SK-MEL-5 (cell line): ENCODE measurements around the gene SEPTIN6. TPM values are rescaled to one million over a fixed set of nuclear protein-coding genes. Genes with fewer than 3 reads are reported as not detected.
A peak's percentile ranks its signal among the peaks of the same experiment; 100 is the strongest.
"Not testable (repeated sequence)": the region's sequence is repeated elsewhere in the genome, so short reads cannot be mapped to it uniquely, and the experiment has no call there.

ENCODE experiments used
- DNase-seq: peaks from one replicate; pipeline ENCODE4 v3.0.0-alpha.2; 2016; ENCODE audit warnings: low read depth, low spot score
- in situ Hi-C: cut with HindIII; loops from 2 replicates; pipeline ENCODE4 v1.10.0; 2016; ENCODE audit warnings: low sequenced_read_pairs, high pct_unique_total_duplicates, low pct_unique_long_range_greater_than_20kb
- small RNA-seq, 2 experiments: library from RNA; depleted of rRNA; stranded (forward); fragments of <200 nt; gene quantifications; one replicate each; pipeline ENCODE3, GENCODE V24; 2014
- total RNA-seq: library from RNA; depleted of rRNA; stranded (reverse); fragments of >200 nt; shearing (Covaris generic); gene quantifications from 2 replicates; pipeline ENCODE4 v1.2.3, GENCODE V29; 2014; rRNA removed

Gene SEPTIN6
- total RNA-seq, 1 experiment from 2014 or later = 37.9 TPM

GRCh38 chrX:119669424-119670037, 23.4 kb downstream of the SEPTIN6 start:
- in situ Hi-C loops = no loop called here
- no peak for DNase-seq

DNA sequence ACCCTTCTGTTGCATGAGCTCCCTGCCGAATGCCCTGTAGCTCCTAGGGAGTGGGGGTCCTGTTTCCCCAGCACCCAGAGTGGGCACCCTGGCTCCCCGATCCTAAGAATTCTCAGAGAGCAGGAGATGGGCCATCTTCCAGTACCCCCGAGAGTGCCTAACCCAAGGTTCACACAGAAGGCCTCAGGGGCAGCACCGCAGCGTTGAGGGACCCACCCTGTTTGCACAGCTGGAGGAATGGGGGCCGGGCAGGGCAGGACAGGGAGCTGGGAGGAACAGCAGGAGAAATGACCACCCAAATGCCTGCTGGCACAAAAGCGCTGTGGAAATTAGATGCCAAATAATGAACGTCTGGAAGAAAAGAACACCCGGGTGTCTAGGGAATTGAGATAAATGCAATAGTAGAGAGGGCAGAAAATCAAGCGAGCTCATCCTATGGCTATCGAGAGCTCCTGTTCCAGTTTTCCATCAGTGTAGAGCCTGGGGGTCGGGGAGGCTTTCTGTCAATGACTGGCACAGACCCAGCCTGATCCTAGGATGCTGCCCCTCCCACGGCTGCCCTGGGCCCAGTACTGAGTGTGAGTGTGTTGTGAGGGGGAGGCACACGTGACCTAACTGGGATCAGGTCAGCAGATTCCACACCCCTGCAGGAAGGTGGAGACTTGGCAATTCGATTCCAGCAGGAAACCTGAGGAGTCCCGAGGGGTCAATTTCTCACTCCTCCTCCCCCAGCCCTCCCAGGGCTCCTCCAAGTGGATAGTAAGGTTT, 25.7 kb downstream of the SEPTIN6 start:
- in situ Hi-C loops = no loop called here
- DNase-seq = no peak

DNA sequence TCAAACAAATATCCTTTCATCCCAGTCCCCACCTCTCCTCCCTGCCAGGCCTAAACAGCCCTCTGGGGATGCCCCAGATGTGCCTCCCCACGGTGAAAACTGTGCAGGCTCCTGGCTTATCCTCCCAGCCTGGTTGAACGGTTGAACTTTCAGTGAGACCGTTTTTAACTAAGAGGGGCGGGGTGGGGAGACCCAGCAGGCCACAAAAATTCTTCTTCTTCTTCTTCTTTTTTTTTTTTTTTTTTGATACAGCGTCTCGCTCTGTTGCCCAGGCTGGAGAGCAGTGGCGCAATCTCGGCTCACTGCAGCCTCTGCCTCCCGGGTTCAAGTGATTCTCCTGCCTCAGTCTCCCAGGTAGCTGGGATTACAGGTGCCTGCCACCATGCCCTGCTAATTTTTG, 28.1 kb downstream of the SEPTIN6 start:
- in situ Hi-C loops, DNase-seq: not testable (repeated sequence)

DNA sequence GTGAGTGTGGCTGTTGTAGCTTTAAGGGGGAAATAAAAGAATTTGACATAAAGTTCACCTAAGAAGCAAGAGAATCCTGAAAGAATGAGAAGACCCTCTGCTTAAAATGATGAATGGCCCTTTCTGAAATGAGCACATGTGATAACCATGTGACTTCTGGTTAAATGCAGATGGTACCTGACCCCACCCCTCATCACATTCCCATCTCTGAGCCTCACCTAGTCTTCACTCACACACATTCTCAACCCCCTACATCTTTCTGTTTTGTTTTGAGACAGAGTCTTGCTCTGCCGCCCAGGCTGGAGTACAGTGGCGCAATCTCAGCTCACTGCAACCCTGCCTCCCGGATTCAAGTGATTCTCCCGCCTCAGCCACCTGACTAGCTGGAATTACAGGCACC, 31.5 kb downstream of the SEPTIN6 start:
- DNase-seq = no peak
- in situ Hi-C loops = no loop called here

DNA sequence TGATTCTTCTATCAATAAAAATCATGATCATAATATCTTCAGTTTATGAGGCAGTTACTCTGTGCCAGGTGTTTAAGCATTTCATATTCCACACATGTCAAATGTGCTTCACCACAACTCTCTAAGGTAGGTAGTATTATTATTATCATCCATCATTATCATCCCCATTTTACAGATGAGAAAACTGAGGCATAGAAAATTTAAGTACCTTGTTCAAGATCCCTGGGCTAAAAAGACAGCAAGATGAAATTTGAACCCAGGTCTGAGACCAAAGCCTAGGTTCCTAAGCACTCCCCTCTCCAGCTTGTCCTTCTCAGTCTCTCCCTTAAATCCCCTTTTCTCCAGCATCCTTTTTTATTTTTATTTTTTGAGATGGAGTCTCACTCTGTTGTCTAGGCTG, 33.4 kb downstream of the SEPTIN6 start:
- DNase-seq = no peak
- in situ Hi-C loops = no loop called here

DNA sequence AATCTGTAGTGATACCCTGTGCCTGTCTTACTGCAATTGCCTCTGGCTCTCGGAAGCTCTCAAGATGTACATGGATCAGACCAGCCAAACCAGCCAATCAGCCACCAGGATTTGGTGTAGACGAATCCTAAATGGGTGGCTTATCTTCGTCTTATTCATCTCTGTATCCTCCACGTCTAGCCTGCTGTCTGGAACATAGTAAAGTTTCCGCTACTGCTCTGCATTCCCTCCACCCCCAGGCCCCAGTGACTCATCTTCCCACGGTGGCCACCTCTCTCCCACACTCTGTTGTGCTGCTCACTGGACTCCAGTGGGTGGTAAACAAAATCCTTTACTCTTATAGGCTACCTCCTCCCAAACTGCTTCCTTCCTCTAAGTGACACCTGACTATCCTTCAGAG, 37.8 kb downstream of the SEPTIN6 start:
- in situ Hi-C loops = no loop called here
- DNase-seq = peak; percentile 2

GRCh38 chrX:119654112-119654531, 38.8 kb downstream of the SEPTIN6 start:
- DNase-seq = no peak
- in situ Hi-C loops = no loop called here

DNA sequence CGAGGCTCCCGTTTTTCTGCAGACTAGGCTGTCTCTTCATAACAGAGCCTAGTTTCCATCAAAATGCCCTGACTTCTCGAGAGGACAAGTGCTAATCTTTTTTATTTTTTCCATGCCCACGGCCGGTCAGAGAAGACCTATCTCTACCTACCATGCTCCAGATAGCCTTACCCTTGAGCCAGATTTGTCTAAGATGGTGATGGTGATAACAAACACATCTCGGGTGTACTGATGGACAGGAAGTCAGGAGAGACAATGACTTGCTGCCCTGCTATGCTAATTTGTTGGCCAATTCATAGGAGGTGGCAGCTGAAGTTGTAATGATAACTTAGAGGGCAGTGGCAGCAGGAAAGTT, 44.6 kb downstream of the SEPTIN6 start:
- no peak for DNase-seq
- in situ Hi-C loops = no loop called here

- DNase-seq = no peak
- in situ Hi-C loops = no loop called here
Observed at GRCh38 chrX:119647552-119648420, 45.2 kb downstream of the SEPTIN6 start.

GRCh38 chrX:119647089-119647488, 45.9 kb downstream of the SEPTIN6 start:
- no peak for DNase-seq
- in situ Hi-C loops = no loop called here

GRCh38 chrX:119646515-119646914, 46.5 kb downstream of the SEPTIN6 start:
- in situ Hi-C loops = no loop called here
- no peak for DNase-seq

GRCh38 chrX:119643696-119644095, 49.3 kb downstream of the SEPTIN6 start:
- in situ Hi-C loops = no loop called here
- DNase-seq = no peak

Small RNA genes lying within 50 kb of the gene (small RNA-seq; reads per million reads assigned to genes)
- gene MIR766 = 0.02 to 8.8 reads per million in 2 experiments

Other genes starting within 250 kb of the SEPTIN6 start
- 234 and 243 TPM in 2 replicates for gene SLC25A5, start 224.7 kb downstream of the SEPTIN6 start, total RNA-seq
- 53.5 and 64.5 TPM in 2 replicates for gene STEEP1, start 127.8 kb downstream of the SEPTIN6 start, total RNA-seq
- 22.2 and 23.2 TPM in 2 replicates for gene UBE2A, start 118.6 kb downstream of the SEPTIN6 start, total RNA-seq
- 8.4 and 9.8 TPM in 2 replicates for gene NKRF, start 86.7 kb downstream of the SEPTIN6 start, total RNA-seq
- gene SOWAHD, start 65.4 kb upstream of the SEPTIN6 start, total RNA-seq = 0.19 TPM in 1 of 2 replicates, not detected in the other
- 2,526 and 2,613 TPM in 2 replicates for gene RPL39, start 98.5 kb upstream of the SEPTIN6 start, total RNA-seq
- gene UPF3B, start 159.8 kb upstream of the SEPTIN6 start, total RNA-seq = 3.9 and 4.5 TPM in 2 replicates
- 25.7 and 27.0 TPM in 2 replicates for gene RNF113A, start 178.6 kb upstream of the SEPTIN6 start, total RNA-seq
- 153 and 162 TPM in 2 replicates for gene NDUFA1, start 178.7 kb upstream of the SEPTIN6 start, total RNA-seq
- not detected in 2 replicates for gene AKAP14, start 202.7 kb upstream of the SEPTIN6 start, total RNA-seq